Testis (tissue), 2 donors: Measurements from ENCODE around the gene DFFB.

Experiments used
- POLR2A ChIP-seq: fragments of 450-650 bp; IDR thresholded peaks from one replicate; pipeline ENCODE4 v1.6.1; 2017; ENCODE audit warnings: antibody characterized with exemption, mild to moderate bottlenecking, moderate library complexity
- TF ChIP-seq, protein P1 (sequence below), 3 experiments: fragments of 450-650 bp in 2 of 3; fragments of 200-600 bp in 1 of 3; sonication (generic) in 1 of 3; IDR thresholded peaks; one replicate each; pipeline ENCODE4 v1.5.1; 2016 to 2019; ENCODE audit warnings: antibody characterized with exemption in 3 of 3, mild to moderate bottlenecking in 2 of 3, moderate library complexity in 1 of 3

DNA sequence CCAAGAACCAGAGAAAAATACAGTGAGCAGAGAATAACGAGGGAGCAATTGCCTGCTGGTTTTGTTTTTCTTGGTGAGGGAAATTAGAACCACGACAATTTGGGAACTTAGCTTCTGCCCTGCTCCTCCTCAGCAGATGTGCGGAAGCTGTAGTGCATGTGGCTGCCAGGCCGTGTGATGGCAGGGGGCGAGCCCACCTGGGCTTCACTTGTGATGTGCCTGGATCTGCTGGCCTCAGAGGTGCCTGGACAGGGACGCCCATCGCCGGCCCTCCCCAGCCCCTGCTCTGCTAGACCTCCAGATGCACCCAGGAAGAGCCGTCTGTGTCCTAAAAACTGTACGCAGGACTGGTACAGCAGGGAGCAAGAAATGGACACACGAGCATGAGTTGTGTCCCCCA is 71.3 kb downstream of the DFFB start:
- TF ChIP-seq, protein P1, sequence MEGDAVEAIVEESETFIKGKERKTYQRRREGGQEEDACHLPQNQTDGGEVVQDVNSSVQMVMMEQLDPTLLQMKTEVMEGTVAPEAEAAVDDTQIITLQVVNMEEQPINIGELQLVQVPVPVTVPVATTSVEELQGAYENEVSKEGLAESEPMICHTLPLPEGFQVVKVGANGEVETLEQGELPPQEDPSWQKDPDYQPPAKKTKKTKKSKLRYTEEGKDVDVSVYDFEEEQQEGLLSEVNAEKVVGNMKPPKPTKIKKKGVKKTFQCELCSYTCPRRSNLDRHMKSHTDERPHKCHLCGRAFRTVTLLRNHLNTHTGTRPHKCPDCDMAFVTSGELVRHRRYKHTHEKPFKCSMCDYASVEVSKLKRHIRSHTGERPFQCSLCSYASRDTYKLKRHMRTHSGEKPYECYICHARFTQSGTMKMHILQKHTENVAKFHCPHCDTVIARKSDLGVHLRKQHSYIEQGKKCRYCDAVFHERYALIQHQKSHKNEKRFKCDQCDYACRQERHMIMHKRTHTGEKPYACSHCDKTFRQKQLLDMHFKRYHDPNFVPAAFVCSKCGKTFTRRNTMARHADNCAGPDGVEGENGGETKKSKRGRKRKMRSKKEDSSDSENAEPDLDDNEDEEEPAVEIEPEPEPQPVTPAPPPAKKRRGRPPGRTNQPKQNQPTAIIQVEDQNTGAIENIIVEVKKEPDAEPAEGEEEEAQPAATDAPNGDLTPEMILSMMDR (IDR thresholded peaks at IDR 0.05) = no peak
- no peak for TF ChIP-seq POLR2A
